ENCODE results near the gene MBTD1. TPM values are rescaled to one million over a fixed set of nuclear protein-coding genes. Genes with fewer than 3 reads are reported as not detected.

MBTD1 gene
- total RNA-seq, 2 donors from 2014 or later: 19.6 to 25.1 TPM

DNA sequence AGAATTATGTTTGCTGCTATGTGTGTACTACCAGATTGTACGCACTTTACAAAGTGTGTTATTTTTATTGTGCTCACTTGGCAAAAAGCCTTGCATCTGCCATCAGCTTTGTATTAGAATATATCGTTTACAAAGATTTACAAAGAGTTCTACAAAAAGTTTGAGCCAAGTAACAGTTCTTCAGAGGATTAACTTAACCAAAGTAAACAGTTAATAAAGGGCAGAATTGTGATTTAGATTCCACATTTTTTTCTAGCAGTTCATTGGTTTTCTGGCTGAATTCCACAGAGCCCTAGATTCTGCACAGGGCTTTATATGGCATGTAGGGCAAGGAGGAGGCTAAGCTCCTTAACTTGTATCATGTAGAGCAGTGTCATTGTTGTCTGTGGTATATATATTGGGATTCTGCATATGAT, 29.9 kb upstream of the MBTD1 start:
- H3K4me3 ChIP-seq: no peak overlapping the region
- no peaks in the 10 kb centered on the region for H3K9me3 ChIP-seq
- no peaks in the 10 kb centered on the region for H3K27me3 ChIP-seq (replicated peaks; ENCODE audit: insufficient read depth)
- H3K36me3 ChIP-seq: no peaks in the 10 kb centered on the region
- TF ChIP-seq POLR2A (IDR thresholded peaks at IDR 0.05) (no peak), POLR2AphosphoS5 (IDR thresholded peaks at IDR 0.05) (no peak)
- TF ChIP-seq, protein P1, sequence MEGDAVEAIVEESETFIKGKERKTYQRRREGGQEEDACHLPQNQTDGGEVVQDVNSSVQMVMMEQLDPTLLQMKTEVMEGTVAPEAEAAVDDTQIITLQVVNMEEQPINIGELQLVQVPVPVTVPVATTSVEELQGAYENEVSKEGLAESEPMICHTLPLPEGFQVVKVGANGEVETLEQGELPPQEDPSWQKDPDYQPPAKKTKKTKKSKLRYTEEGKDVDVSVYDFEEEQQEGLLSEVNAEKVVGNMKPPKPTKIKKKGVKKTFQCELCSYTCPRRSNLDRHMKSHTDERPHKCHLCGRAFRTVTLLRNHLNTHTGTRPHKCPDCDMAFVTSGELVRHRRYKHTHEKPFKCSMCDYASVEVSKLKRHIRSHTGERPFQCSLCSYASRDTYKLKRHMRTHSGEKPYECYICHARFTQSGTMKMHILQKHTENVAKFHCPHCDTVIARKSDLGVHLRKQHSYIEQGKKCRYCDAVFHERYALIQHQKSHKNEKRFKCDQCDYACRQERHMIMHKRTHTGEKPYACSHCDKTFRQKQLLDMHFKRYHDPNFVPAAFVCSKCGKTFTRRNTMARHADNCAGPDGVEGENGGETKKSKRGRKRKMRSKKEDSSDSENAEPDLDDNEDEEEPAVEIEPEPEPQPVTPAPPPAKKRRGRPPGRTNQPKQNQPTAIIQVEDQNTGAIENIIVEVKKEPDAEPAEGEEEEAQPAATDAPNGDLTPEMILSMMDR (IDR thresholded peaks at IDR 0.05): no peak
- intact Hi-C loops (cut with DNase I): no loop called here
- WGBS: 29% methylated on average over 2 of the region's 2 CpGs
- H3K4me1 ChIP-seq (replicated peaks): no peaks in the 10 kb centered on the region
- DNase-seq (ENCODE audit: low spot score): no peak
- no peak overlapping the region for H3K27ac ChIP-seq

DNA sequence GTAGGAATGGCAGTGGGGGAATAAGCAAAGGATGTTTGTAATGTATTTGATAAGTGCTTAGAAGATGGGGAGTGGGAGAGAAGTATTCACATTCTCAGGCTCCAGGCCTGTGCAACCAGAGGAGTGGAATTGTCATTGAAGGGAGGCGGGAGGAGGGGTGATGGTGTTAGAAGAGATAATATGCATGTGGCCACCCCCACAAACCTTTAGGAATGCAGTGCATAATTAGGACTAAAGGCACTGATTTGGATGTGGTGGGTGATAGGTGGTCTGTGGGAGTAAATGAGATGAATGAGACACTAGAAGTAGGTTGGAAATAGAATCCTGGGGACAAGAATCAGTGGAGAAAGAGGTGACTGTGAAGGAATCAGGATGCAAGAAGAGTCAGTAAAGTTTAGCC, 27.6 kb upstream of the MBTD1 start:
- Histone ChIP-seq H3K4me1 (replicated peaks) (no peaks in the 10 kb centered on the region), H3K27ac (no peak overlapping the region), H3K9me3 (no peaks in the 10 kb centered on the region), H3K36me3 (no peaks in the 10 kb centered on the region), H3K4me3 (no peak overlapping the region), H3K27me3 (replicated peaks; ENCODE audit: insufficient read depth) (no peaks in the 10 kb centered on the region)
- intact Hi-C loops (cut with DNase I): no loop called here
- DNase-seq (ENCODE audit: low spot score): no peak
- no peak for TF ChIP-seq POLR2A (IDR thresholded peaks at IDR 0.05)
- 95% methylated on average over 1 of the region's 1 CpG for WGBS

DNA sequence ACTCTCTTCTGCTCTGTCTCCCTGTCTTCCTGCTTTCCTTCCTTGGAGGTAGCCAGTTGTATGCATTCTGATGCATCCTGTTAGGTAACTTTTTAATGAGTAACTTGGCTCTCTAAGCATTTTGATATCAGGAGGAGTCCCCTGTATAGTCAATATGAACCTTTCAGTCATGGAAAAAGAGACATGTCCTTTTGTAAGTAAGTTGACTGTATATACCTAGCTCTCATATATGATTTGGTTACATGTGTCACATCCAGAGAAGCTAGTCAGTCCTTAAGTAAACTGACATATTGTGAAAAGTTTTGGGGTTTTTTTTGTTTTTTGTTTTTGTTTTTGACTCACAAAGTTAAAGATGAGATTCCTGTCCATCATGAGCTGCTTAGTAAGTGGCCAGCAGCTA, 19.3 kb upstream of the MBTD1 start:
- DNase-seq (ENCODE audit: low spot score): no peak
- no peak for TF ChIP-seq POLR2A (IDR thresholded peaks at IDR 0.05)
- TF ChIP-seq, protein P1 (IDR thresholded peaks at IDR 0.05): no peak
- no peak for TF ChIP-seq POLR2AphosphoS5 (IDR thresholded peaks at IDR 0.05)
- Histone ChIP-seq H3K4me3 (no peak overlapping the region), H3K9me3 (no peaks in the 10 kb centered on the region), H3K27ac (no peak overlapping the region), H3K36me3 (peaks cover 3 to 12% of the 10 kb centered on the region in 2 donors), H3K27me3 (replicated peaks; ENCODE audit: insufficient read depth) (no peaks in the 10 kb centered on the region), H3K4me1 (replicated peaks) (no peaks in the 10 kb centered on the region)
- intact Hi-C loops (cut with DNase I): no loop called here

DNA sequence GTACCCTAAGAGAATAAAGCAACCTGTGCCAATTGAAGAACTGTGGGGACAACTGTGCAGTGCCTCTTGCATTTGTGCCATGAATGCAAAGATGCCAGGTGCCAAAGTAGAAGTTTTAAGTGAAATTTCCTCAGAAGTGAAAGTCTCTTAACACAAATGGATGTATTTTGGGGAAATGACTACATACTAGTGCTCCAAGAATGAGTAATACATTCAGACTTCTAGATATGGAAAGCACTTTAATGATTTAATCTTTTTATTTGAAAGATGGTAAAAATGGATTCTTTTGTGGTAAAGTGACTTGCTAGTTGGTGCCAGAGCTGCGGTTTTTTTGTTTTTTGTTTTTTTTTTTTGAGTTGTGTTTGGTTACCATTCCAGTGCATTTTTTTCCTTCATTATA, 15.5 kb upstream of the MBTD1 start:
- no peaks in the 10 kb centered on the region for H3K27me3 ChIP-seq (replicated peaks; ENCODE audit: insufficient read depth)
- no peak overlapping the region for H3K27ac ChIP-seq
- intact Hi-C loops (cut with DNase I): no loop called here
- H3K4me3 ChIP-seq: no peak overlapping the region
- no peaks in the 10 kb centered on the region for H3K9me3 ChIP-seq
- TF ChIP-seq, protein P1 (IDR thresholded peaks at IDR 0.05): no peak
- TF ChIP-seq POLR2AphosphoS5 (IDR thresholded peaks at IDR 0.05) (no peak), POLR2A (IDR thresholded peaks at IDR 0.05) (no peak)
- DNase-seq (ENCODE audit: low spot score): no peak
- H3K4me1 ChIP-seq (replicated peaks): no peaks in the 10 kb centered on the region
- 78% methylated on average over 1 of the region's 1 CpG for WGBS
- H3K36me3 ChIP-seq: peaks cover 3 to 12% of the 10 kb centered on the region in 2 donors

DNA sequence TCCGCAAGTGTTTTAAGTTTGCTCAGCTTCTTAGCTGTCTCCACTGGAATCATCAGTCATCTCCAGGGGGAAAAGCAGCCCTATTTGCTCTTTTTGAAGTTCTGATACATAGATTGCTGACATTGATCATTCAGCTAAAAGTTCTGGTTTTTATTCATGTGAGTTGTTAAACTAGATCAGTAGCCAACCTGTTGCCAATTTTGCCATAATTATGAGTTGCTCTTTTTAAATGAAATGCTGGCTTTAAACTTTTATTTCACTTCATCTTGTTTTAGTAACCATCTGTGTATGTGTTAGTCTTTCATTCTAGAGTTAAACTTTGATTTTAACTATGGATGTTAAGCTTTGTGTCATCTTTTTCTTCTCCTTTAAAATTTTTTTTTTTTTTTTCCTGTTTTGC, 13.0 kb upstream of the MBTD1 start:
- intact Hi-C loops (cut with DNase I): no loop called here
- TF ChIP-seq POLR2AphosphoS5 (IDR thresholded peaks at IDR 0.05): no peak
- TF ChIP-seq, protein P1 (IDR thresholded peaks at IDR 0.05): no peak
- TF ChIP-seq POLR2A (IDR thresholded peaks at IDR 0.05): no peak
- Histone ChIP-seq H3K4me1 (replicated peaks) (no peaks in the 10 kb centered on the region), H3K9me3 (no peaks in the 10 kb centered on the region), H3K27ac (no peak overlapping the region), H3K27me3 (replicated peaks; ENCODE audit: insufficient read depth) (no peaks in the 10 kb centered on the region), H3K36me3 (peaks cover 3 to 9% of the 10 kb centered on the region in 2 donors), H3K4me3 (no peak overlapping the region)
- 90% methylated on average over 1 of the region's 1 CpG for WGBS
- DNase-seq (ENCODE audit: low spot score): no peak
